Germinal center (tissue), 1 donor: Measurements from ENCODE around the gene TUBB8.
"Not testable (repeated sequence)": the region's sequence is repeated elsewhere in the genome, so short reads cannot be mapped to it uniquely, and the experiment has no call there.

ENCODE experiments used
- DNase-seq: peaks from one replicate; pipeline ENCODE4 v3.0.0; 2012; ENCODE audit warnings: mixed read lengths, low spot score

The TUBB8 gene

DNA sequence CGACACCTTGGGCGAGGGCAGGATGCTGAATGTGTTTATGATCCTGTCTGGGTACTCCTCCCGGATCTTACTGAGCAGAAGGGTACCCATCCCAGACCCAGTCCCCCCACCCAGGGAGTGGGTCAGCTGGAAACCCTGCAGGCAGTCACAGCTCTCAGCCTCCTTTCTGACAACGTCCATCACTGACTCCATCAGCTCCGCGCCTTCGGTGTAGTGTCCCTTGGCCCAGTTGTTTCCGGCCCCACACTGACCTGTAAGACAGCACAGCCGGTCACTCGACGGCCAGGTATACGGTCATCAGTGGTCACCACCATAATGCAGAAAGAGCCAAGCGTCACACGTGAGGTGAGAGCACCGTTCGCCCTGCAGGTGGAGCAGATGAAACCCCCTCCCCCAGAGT is 1.2 kb downstream of the TUBB8 start:
- not testable (repeated sequence) for DNase-seq

DNA sequence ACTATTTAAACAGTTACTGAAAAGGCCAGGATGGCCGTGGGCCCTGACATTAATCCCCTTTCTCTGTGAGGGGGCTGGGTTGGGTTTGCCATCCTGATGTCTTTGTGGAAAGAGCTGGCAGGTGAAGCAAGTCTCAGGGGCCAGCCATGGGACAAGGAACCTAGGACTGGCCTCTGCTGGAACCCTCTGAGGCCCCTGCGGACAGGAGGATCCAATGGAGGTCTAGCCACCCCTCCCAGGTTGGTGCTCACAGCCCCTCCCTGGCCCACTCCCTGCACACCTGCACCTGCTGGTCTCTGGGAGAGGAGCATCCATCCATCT is 35.8 kb downstream of the TUBB8 start:
- DNase-seq, result not testable (repeated sequence)

GRCh38 chr10:12444-13314 is 36.4 kb downstream of the TUBB8 start:
- DNase-seq, result not testable (repeated sequence)

GRCh38 chr10:11260-11659 is 37.8 kb downstream of the TUBB8 start:
- DNase-seq, result not testable (repeated sequence)

GRCh38 chr10:10261-10971 is 38.7 kb downstream of the TUBB8 start:
- not testable (repeated sequence) for DNase-seq
